Measurements from ENCODE around the gene SCO1. TPM values are rescaled to one million over a fixed set of nuclear protein-coding genes. Genes with fewer than 3 reads are reported as not detected.

Gene SCO1
- total RNA-seq, 1 experiment from 2014 or later = 40.4 TPM

GRCh38 chr17:10638151-10638550 lies 59.2 kb downstream of the SCO1 start:
- no peaks in the 10 kb centered on the region for H3K27me3 ChIP-seq
- H3K9me3 ChIP-seq = no peaks in the 10 kb centered on the region
- no peak for DNase-seq
- H3K36me3 ChIP-seq = no peaks in the 10 kb centered on the region
- H3K4me3 ChIP-seq = no peak overlapping the region

- no peak overlapping the region for H3K4me3 ChIP-seq
- no peaks in the 10 kb centered on the region for H3K27me3 ChIP-seq
- no peak for DNase-seq
- H3K36me3 ChIP-seq = no peaks in the 10 kb centered on the region
- H3K9me3 ChIP-seq = no peaks in the 10 kb centered on the region
Measured at GRCh38 chr17:10635290-10635689, 62.0 kb downstream of the SCO1 start.

GRCh38 chr17:10633738-10634379 lies 63.5 kb downstream of the SCO1 start:
- Histone ChIP-seq H3K27me3 (no peaks in the 10 kb centered on the region), H3K9me3 (no peaks in the 10 kb centered on the region), H3K36me3 (no peaks in the 10 kb centered on the region), H3K4me3 (no peak overlapping the region)
- no peak for DNase-seq

- no peaks in the 10 kb centered on the region for H3K9me3 ChIP-seq
- no peak overlapping the region for H3K4me3 ChIP-seq
- H3K36me3 ChIP-seq = no peaks in the 10 kb centered on the region
- no peaks in the 10 kb centered on the region for H3K27me3 ChIP-seq
- DNase-seq = no peak
Measured at GRCh38 chr17:10631701-10632100, 65.6 kb downstream of the SCO1 start.

GRCh38 chr17:10631048-10631700 lies 66.2 kb downstream of the SCO1 start:
- no peaks in the 10 kb centered on the region for H3K9me3 ChIP-seq
- H3K4me3 ChIP-seq = no peak overlapping the region
- peak; percentile 32 for DNase-seq
- no peaks in the 10 kb centered on the region for H3K36me3 ChIP-seq
- H3K27me3 ChIP-seq = no peaks in the 10 kb centered on the region

GRCh38 chr17:10629706-10630105 lies 67.6 kb downstream of the SCO1 start:
- H3K36me3 ChIP-seq = no peaks in the 10 kb centered on the region
- H3K4me3 ChIP-seq = no peak overlapping the region
- no peaks in the 10 kb centered on the region for H3K9me3 ChIP-seq
- no peaks in the 10 kb centered on the region for H3K27me3 ChIP-seq
- DNase-seq = no peak

- no peak for DNase-seq
- Histone ChIP-seq H3K27me3 (no peaks in the 10 kb centered on the region), H3K4me3 (no peak overlapping the region), H3K9me3 (no peaks in the 10 kb centered on the region), H3K36me3 (no peaks in the 10 kb centered on the region)
Measured at GRCh38 chr17:10628756-10629155, 68.6 kb downstream of the SCO1 start.

GRCh38 chr17:10626390-10626789 lies 70.9 kb downstream of the SCO1 start:
- no peaks in the 10 kb centered on the region for H3K27me3 ChIP-seq
- no peak for DNase-seq
- H3K4me3 ChIP-seq = no peak overlapping the region
- no peaks in the 10 kb centered on the region for H3K36me3 ChIP-seq
- no peaks in the 10 kb centered on the region for H3K9me3 ChIP-seq

- H3K4me3 ChIP-seq = no peak overlapping the region
- H3K27me3 ChIP-seq = no peaks in the 10 kb centered on the region
- no peaks in the 10 kb centered on the region for H3K9me3 ChIP-seq
- no peaks in the 10 kb centered on the region for H3K36me3 ChIP-seq
- no peak for DNase-seq
Measured at GRCh38 chr17:10624969-10625368, 72.4 kb downstream of the SCO1 start.

GRCh38 chr17:10623737-10624338 lies 73.5 kb downstream of the SCO1 start:
- Histone ChIP-seq H3K36me3 (no peaks in the 10 kb centered on the region), H3K4me3 (no peak overlapping the region), H3K9me3 (no peaks in the 10 kb centered on the region), H3K27me3 (no peaks in the 10 kb centered on the region)
- no peak for DNase-seq

- H3K9me3 ChIP-seq = no peaks in the 10 kb centered on the region
- H3K27me3 ChIP-seq = no peaks in the 10 kb centered on the region
- H3K4me3 ChIP-seq = no peak overlapping the region
- DNase-seq = no peak
- no peaks in the 10 kb centered on the region for H3K36me3 ChIP-seq
Measured at GRCh38 chr17:10622617-10623485, 74.5 kb downstream of the SCO1 start.

Other genes with a start within 250 kb of the SCO1 start
- not detected in 2 replicates for gene MYH4, start 228.0 kb downstream of the SCO1 start, total RNA-seq (2014; rRNA removed; shearing (Covaris generic); ENCODE audit: low replicate concordance)
- gene MYH1, start 179.0 kb downstream of the SCO1 start, total RNA-seq (2014; rRNA removed; shearing (Covaris generic); ENCODE audit: low replicate concordance) = not detected in 2 replicates
- gene MYH2, start 147.9 kb downstream of the SCO1 start, total RNA-seq (2014; rRNA removed; shearing (Covaris generic); ENCODE audit: low replicate concordance) = 0.23 and 0.49 TPM in 2 replicates
- gene MYH3, start 40.2 kb downstream of the SCO1 start, total RNA-seq (2014; rRNA removed; shearing (Covaris generic); ENCODE audit: low replicate concordance) = 0.02 and 1.2 TPM in 2 replicates
- 5.3 and 12.5 TPM in 2 replicates for gene ADPRM, start 61 bp upstream of the SCO1 start, total RNA-seq (2014; rRNA removed; shearing (Covaris generic); ENCODE audit: low replicate concordance)
- gene TMEM220, start 32.5 kb upstream of the SCO1 start, total RNA-seq (2014; rRNA removed; shearing (Covaris generic); ENCODE audit: low replicate concordance) = 0.57 and 2.4 TPM in 2 replicates
- gene TMEM238L, start 106.6 kb upstream of the SCO1 start, total RNA-seq (2014; rRNA removed; shearing (Covaris generic); ENCODE audit: low replicate concordance) = not detected in 2 replicates
- gene PIRT, start 140.6 kb upstream of the SCO1 start, total RNA-seq (2014; rRNA removed; shearing (Covaris generic); ENCODE audit: low replicate concordance) = not detected in 2 replicates

Measured in MG63 (cell line).